SK-N-SH treated with all-trans-retinoic acid at 6 μM for 48 hours (cell line): ENCODE results near the gene DNAL1.

Experiments used
- ATAC-seq: fragments of 200-7000 bp; cut with Tn5 transposase; 3 replicates; pipeline ENCODE4 v1.9.1; 2020; ENCODE audit warnings: mild to moderate bottlenecking, moderate library complexity
- ARNTL ChIP-seq: fragments of 450-650 bp; formaldehyde crosslinking; IDR thresholded peaks from 2 replicates; pipeline ENCODE4 v1.5.0; 2020; ENCODE audit warnings: low read depth, mild to moderate bottlenecking, moderate library complexity, borderline replicate concordance
- GLIS3 ChIP-seq: fragments of 250-450 bp; sonication (Bioruptor Pico); IDR thresholded peaks from 2 replicates; pipeline ENCODE4 v1.5.0; 2020; ENCODE audit warnings: mild to moderate bottlenecking, moderate library complexity
- ISL1 ChIP-seq: fragments of 250-450 bp; sonication (Bioruptor Pico); IDR thresholded peaks from 2 replicates; pipeline ENCODE4 v2.1.2; 2022; ENCODE audit warnings: mild to moderate bottlenecking, moderate library complexity
- PPARA ChIP-seq: fragments of 250-450 bp; sonication (Bioruptor Pico); IDR thresholded peaks from 2 replicates; pipeline ENCODE4 v1.5.0; 2020; ENCODE audit warnings: mild to moderate bottlenecking, borderline replicate concordance
- RARB ChIP-seq: fragments of 250-450 bp; sonication (Bioruptor Pico); IDR thresholded peaks from 2 replicates; pipeline ENCODE4 v1.8.0; 2021; ENCODE audit warnings: mild to moderate bottlenecking, moderate library complexity
- SNAI2 ChIP-seq: fragments of 250-450 bp; sonication (Bioruptor Pico); IDR thresholded peaks from 2 replicates; pipeline ENCODE4 v1.5.0; 2020; ENCODE audit warnings: mild to moderate bottlenecking, moderate library complexity
- TOX ChIP-seq: fragments of 250-450 bp; sonication (Bioruptor Pico); IDR thresholded peaks from 2 replicates; pipeline ENCODE4 v1.8.0; 2021; ENCODE audit warnings: mild to moderate bottlenecking, moderate library complexity, borderline replicate concordance
- ZC3H10 ChIP-seq: fragments of 250-450 bp; sonication (Bioruptor Pico); IDR thresholded peaks from 2 replicates; pipeline ENCODE4 v1.5.1; 2021; ENCODE audit warnings: mild to moderate bottlenecking, moderate library complexity
- ZFP3 ChIP-seq: fragments of 250-450 bp; sonication (Bioruptor Pico); IDR thresholded peaks from 2 replicates; pipeline ENCODE4 v1.5.0; 2020; ENCODE audit warnings: mild to moderate bottlenecking, moderate library complexity
- ZFP30 ChIP-seq: fragments of 450-650 bp; formaldehyde crosslinking; IDR thresholded peaks from 2 replicates; pipeline ENCODE4 v1.5.0; 2022; ENCODE audit warnings: mild to moderate bottlenecking, moderate library complexity
- ZNF565 ChIP-seq: fragments of 450-650 bp; formaldehyde crosslinking; conservative IDR thresholded peaks from 2 replicates; pipeline ENCODE4 v1.5.0; 2020; ENCODE audit warnings: low read depth, mild to moderate bottlenecking, moderate library complexity
- ZNF70 ChIP-seq: fragments of 450-650 bp; formaldehyde crosslinking; IDR thresholded peaks from 2 replicates; pipeline ENCODE4 v1.5.0; 2020; ENCODE audit warnings: mild to moderate bottlenecking, moderate library complexity
- ZNF8 ChIP-seq: fragments of 450-650 bp; formaldehyde crosslinking; IDR thresholded peaks from 2 replicates; pipeline ENCODE4 v1.5.0; 2020; ENCODE audit warnings: mild to moderate bottlenecking, moderate library complexity
- TF ChIP-seq, protein P1 (sequence below): fragments of 250-450 bp; sonication (Bioruptor Pico); IDR thresholded peaks from 2 replicates; pipeline ENCODE4 v1.5.1; 2021; ENCODE audit warnings: mild to moderate bottlenecking, moderate library complexity
- TF ChIP-seq, protein P2 (sequence below): fragments of 250-450 bp; sonication (Bioruptor Pico); IDR thresholded peaks from 2 replicates; pipeline ENCODE4 v1.8.0; 2020; ENCODE audit warnings: mild to moderate bottlenecking, moderate library complexity, borderline replicate concordance
- TF ChIP-seq, protein P3 (sequence below): fragments of 250-450 bp; sonication (Bioruptor Pico); IDR thresholded peaks from 2 replicates; pipeline ENCODE4 v1.8.0; 2021; ENCODE audit warnings: low read depth, mild to moderate bottlenecking, moderate library complexity, borderline replicate concordance
- TF ChIP-seq, protein P4 (sequence below): fragments of 250-450 bp; sonication (Bioruptor Pico); IDR thresholded peaks from 2 replicates; pipeline ENCODE4 v1.5.0; 2020; ENCODE audit warnings: mild to moderate bottlenecking, moderate library complexity
- TF ChIP-seq, protein P5 (sequence below): fragments of 250-450 bp; sonication (Bioruptor Pico); IDR thresholded peaks from 2 replicates; pipeline ENCODE4 v1.5.1; 2020; ENCODE audit warnings: low read depth, mild to moderate bottlenecking, moderate library complexity

DNAL1 gene

DNA sequence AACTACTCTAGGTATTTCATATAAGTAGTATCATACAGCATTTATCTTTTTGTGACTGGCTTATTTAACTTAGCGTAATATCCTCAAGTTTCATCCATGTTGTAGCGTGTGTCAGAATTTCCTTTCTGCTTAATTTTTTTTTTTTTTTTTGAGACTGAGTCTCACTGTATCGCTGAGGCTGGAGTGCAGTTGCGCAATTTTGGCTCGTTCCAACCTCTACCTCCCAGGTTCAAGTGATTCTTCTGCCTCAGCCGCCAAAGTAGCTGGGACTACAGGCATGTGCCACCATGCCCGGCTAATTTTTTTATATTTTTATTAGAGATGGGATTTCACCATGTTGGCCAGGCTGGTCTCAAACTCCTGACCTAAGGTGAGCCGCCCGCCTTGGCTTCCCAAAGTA is 40.5 kb downstream of the DNAL1 start:
- no peak for ATAC-seq
- TF ChIP-seq, protein P1, sequence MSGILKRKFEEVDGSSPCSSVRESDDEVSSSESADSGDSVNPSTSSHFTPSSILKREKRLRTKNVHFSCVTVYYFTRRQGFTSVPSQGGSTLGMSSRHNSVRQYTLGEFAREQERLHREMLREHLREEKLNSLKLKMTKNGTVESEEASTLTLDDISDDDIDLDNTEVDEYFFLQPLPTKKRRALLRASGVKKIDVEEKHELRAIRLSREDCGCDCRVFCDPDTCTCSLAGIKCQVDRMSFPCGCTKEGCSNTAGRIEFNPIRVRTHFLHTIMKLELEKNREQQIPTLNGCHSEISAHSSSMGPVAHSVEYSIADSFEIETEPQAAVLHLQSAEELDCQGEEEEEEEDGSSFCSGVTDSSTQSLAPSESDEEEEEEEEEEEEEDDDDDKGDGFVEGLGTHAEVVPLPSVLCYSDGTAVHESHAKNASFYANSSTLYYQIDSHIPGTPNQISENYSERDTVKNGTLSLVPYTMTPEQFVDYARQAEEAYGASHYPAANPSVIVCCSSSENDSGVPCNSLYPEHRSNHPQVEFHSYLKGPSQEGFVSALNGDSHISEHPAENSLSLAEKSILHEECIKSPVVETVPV (CRISPR knock-in tag), result no peak

DNA sequence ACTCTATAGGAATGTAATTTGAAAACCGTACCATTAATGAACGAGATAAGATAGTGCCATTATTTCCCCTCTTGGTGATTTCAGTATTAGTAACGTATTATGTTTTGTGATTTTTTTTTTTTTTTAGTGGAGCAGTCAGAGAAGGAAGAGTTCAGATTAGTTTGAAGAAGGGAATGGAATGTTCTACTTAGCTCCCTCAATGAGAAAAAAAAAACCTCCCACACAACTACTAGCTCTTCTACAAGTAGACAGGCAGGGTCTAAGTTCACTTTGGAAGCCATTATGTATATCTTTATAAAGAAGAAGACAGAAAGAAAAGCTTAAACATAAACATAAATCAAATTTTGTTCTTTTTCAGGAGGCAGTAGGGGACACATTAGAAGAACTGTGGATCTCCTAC is 42.1 kb downstream of the DNAL1 start:
- TF ChIP-seq SNAI2 (CRISPR knock-in tag), result no peak
- TF ChIP-seq ZFP30 (CRISPR knock-in tag), result no peak
- TF ChIP-seq ZFP3, result no peak
- TF ChIP-seq, protein P2, sequence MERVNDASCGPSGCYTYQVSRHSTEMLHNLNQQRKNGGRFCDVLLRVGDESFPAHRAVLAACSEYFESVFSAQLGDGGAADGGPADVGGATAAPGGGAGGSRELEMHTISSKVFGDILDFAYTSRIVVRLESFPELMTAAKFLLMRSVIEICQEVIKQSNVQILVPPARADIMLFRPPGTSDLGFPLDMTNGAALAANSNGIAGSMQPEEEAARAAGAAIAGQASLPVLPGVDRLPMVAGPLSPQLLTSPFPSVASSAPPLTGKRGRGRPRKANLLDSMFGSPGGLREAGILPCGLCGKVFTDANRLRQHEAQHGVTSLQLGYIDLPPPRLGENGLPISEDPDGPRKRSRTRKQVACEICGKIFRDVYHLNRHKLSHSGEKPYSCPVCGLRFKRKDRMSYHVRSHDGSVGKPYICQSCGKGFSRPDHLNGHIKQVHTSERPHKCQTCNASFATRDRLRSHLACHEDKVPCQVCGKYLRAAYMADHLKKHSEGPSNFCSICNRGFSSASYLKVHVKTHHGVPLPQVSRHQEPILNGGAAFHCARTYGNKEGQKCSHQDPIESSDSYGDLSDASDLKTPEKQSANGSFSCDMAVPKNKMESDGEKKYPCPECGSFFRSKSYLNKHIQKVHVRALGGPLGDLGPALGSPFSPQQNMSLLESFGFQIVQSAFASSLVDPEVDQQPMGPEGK (CRISPR knock-in tag), result no peak
- TF ChIP-seq ARNTL (CRISPR knock-in tag), result no peak
- TF ChIP-seq RARB (CRISPR knock-in tag), result no peak
- no peak for TF ChIP-seq PPARA (CRISPR knock-in tag)
- TF ChIP-seq, protein P1 (CRISPR knock-in tag), result no peak
- TF ChIP-seq TOX (CRISPR knock-in tag), result no peak
- TF ChIP-seq, protein P3, sequence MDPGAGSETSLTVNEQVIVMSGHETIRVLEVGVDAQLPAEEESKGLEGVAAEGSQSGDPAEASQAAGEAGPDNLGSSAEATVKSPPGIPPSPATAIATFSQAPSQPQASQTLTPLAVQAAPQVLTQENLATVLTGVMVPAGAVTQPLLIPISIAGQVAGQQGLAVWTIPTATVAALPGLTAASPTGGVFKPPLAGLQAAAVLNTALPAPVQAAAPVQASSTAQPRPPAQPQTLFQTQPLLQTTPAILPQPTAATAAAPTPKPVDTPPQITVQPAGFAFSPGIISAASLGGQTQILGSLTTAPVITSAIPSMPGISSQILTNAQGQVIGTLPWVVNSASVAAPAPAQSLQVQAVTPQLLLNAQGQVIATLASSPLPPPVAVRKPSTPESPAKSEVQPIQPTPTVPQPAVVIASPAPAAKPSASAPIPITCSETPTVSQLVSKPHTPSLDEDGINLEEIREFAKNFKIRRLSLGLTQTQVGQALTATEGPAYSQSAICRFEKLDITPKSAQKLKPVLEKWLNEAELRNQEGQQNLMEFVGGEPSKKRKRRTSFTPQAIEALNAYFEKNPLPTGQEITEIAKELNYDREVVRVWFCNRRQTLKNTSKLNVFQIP (CRISPR knock-in tag), result no peak
- TF ChIP-seq, protein P4, sequence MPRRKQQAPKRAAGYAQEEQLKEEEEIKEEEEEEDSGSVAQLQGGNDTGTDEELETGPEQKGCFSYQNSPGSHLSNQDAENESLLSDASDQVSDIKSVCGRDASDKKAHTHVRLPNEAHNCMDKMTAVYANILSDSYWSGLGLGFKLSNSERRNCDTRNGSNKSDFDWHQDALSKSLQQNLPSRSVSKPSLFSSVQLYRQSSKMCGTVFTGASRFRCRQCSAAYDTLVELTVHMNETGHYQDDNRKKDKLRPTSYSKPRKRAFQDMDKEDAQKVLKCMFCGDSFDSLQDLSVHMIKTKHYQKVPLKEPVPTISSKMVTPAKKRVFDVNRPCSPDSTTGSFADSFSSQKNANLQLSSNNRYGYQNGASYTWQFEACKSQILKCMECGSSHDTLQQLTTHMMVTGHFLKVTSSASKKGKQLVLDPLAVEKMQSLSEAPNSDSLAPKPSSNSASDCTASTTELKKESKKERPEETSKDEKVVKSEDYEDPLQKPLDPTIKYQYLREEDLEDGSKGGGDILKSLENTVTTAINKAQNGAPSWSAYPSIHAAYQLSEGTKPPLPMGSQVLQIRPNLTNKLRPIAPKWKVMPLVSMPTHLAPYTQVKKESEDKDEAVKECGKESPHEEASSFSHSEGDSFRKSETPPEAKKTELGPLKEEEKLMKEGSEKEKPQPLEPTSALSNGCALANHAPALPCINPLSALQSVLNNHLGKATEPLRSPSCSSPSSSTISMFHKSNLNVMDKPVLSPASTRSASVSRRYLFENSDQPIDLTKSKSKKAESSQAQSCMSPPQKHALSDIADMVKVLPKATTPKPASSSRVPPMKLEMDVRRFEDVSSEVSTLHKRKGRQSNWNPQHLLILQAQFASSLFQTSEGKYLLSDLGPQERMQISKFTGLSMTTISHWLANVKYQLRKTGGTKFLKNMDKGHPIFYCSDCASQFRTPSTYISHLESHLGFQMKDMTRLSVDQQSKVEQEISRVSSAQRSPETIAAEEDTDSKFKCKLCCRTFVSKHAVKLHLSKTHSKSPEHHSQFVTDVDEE (CRISPR knock-in tag), result no peak
- TF ChIP-seq ZNF565 (CRISPR knock-in tag), result no peak
- no peak for TF ChIP-seq ZNF8
- no peak for ATAC-seq

DNA sequence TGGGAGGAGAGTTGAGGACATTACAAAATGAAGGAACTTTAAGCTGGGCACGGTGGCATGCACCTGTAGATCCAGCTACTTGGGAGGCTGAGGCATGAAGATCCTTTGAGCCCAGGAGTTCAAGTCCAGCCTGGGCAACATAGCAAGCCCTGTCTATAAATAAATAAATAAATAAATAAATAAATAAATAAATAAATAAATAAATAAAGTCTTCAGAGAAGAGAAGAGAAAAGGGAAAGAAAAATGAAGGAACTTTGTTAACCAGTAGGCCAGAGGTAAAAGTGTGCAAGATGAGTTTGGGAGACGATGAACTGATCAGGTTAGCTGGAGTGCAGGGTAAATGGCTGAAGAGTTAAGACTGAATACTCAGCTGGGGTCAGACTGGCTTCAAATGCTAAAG is 49.3 kb downstream of the DNAL1 start:
- TF ChIP-seq, protein P3 (CRISPR knock-in tag), result no peak
- no peak for ATAC-seq

DNA sequence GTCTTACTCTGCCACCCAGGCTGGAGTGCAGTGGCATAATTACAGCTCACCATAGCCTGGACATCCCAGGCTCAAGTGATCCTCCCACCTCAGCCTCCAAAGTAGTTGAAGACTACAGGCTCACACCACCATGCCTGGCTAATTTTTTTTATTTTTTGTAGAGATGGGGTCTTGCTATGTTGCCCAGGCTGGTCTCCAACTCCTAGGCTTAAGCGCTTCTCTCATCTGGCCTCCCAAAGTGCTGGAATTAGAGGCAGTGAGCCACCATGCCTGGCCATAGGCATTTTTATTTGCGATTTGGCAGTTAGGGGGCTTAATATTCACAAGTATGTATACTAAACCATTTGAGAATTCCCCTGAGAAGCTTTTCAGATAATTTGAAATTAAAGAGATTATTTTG is 50.3 kb downstream of the DNAL1 start:
- no peak for ATAC-seq
- TF ChIP-seq, protein P2 (CRISPR knock-in tag), result no peak
- TF ChIP-seq GLIS3 (CRISPR knock-in tag), result no peak
- TF ChIP-seq, protein P1 (CRISPR knock-in tag), result no peak
- TF ChIP-seq ZC3H10 (CRISPR knock-in tag), result no peak
- TF ChIP-seq ZFP3, result no peak
- TF ChIP-seq ISL1 (CRISPR knock-in tag), result no peak
- no peak for TF ChIP-seq ZNF70 (CRISPR knock-in tag)
- TF ChIP-seq PPARA (CRISPR knock-in tag), result no peak
- TF ChIP-seq, protein P5, sequence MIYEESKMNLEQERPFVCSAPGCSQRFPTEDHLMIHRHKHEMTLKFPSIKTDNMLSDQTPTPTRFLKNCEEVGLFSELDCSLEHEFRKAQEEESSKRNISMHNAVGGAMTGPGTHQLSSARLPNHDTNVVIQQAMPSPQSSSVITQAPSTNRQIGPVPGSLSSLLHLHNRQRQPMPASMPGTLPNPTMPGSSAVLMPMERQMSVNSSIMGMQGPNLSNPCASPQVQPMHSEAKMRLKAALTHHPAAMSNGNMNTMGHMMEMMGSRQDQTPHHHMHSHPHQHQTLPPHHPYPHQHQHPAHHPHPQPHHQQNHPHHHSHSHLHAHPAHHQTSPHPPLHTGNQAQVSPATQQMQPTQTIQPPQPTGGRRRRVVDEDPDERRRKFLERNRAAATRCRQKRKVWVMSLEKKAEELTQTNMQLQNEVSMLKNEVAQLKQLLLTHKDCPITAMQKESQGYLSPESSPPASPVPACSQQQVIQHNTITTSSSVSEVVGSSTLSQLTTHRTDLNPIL (CRISPR knock-in tag), result no peak
- TF ChIP-seq TOX (CRISPR knock-in tag), result no peak
